ENCODE results near the gene SELENBP1. TPM values are rescaled to one million over a fixed set of nuclear protein-coding genes. Genes with fewer than 3 reads are reported as not detected.

SELENBP1 gene
- total and polyA plus RNA-seq, 10 donors, result 17.3 to 114 (median 81.2) TPM

DNA sequence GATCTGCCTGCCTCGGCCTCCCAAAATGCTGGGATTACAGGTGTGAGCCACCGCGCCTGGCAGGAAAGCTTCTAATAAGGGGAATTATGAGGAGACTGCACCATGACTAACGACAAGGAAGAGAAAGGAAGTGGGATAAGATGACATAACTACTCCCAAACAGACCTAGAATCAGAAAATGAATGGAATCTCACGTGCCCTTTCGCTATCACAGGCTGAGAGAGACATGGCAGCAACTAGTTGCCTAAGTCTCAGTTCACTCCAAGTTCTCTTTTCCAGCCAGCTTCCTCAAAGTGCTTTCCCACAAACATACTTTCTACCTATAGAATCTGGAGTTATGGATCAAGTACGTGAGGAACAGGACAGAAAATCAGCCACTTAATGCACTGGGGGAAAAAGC is 47.3 kb downstream of the SELENBP1 start:
- TF ChIP-seq POLR2AphosphoS5 (IDR thresholded peaks at IDR 0.05) (no peak), POLR2A (IDR thresholded peaks at IDR 0.05) (no peak)
- TF ChIP-seq, protein P1, sequence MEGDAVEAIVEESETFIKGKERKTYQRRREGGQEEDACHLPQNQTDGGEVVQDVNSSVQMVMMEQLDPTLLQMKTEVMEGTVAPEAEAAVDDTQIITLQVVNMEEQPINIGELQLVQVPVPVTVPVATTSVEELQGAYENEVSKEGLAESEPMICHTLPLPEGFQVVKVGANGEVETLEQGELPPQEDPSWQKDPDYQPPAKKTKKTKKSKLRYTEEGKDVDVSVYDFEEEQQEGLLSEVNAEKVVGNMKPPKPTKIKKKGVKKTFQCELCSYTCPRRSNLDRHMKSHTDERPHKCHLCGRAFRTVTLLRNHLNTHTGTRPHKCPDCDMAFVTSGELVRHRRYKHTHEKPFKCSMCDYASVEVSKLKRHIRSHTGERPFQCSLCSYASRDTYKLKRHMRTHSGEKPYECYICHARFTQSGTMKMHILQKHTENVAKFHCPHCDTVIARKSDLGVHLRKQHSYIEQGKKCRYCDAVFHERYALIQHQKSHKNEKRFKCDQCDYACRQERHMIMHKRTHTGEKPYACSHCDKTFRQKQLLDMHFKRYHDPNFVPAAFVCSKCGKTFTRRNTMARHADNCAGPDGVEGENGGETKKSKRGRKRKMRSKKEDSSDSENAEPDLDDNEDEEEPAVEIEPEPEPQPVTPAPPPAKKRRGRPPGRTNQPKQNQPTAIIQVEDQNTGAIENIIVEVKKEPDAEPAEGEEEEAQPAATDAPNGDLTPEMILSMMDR (IDR thresholded peaks at IDR 0.05 in 8 of 11, conservative IDR thresholded peaks at IDR 0.05 in 3 of 11), result no peak
- Histone ChIP-seq H3K4me3 (peak overlapping the region in 2 of 8 donors; percentile 86 to 88), H3K27ac (peak overlapping the region in 4 of 8 donors; percentile 14 to 98 (median 94)), H3K27me3 (replicated peaks in 1 of 7) (no peaks in the 10 kb centered on the region), H3K4me1 (peaks cover 20 to 78% (median 50%) of the 10 kb centered on the region in 6 donors), H3K9me3 (no peaks in the 10 kb centered on the region), H3K36me3 (peaks cover 0 to 57% (median 46%) of the 10 kb centered on the region in 6 donors)
- DNase-seq, result no peak
- WGBS, 5 donors, result 67 to 79% (median 75%) methylated on average over 7 of the region's 7 CpGs
- intact Hi-C loops (cut with DNase I; ENCODE audit: low total_unique reads), result no loop called here

DNA sequence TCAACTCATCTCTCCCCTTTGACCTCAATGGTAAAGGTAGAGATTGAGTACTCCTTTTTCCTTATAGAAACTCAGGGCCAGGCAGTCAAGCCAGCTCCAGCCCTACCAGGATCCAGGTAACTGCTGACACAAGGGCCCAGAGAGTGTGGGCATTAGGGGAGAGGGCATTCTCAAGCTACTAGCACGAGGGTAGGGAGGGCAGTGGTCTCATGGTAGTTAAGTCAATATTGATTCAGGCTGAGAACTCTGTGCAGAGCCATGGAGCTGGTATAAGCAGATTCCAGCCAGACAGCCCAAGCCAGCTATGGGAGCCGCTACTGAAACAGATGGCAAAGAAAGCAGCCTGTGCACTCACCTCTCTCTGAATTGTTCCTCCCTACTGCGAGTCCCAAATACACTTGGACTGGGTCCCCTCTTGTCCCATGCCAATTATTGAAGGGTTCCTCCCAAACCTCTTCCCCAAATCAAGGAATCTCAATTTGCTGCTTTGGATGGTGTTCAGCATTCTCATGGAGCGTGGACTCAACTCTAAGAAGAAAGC is 48.0 kb downstream of the SELENBP1 start:
- no peak overlapping the region for H3K4me3 ChIP-seq
- H3K27ac ChIP-seq, result no peak overlapping the region
- H3K9me3 ChIP-seq, result no peaks in the 10 kb centered on the region
- 95 to 100% (median 98%) methylated on average over 4 of the region's 4 CpGs for WGBS, 5 donors
- intact Hi-C loops (cut with DNase I; ENCODE audit: low total_unique reads), result no loop called here
- DNase-seq, result no peak
- peaks cover 20 to 86% (median 52%) of the 10 kb centered on the region in 6 donors for H3K4me1 ChIP-seq
- no peak for TF ChIP-seq POLR2AphosphoS5 (IDR thresholded peaks at IDR 0.05)
- TF ChIP-seq POLR2A (IDR thresholded peaks at IDR 0.05), result no peak
- TF ChIP-seq, protein P1 (IDR thresholded peaks at IDR 0.05 in 8 of 11, conservative IDR thresholded peaks at IDR 0.05 in 3 of 11), result no peak
- H3K27me3 ChIP-seq (replicated peaks in 1 of 7), result no peaks in the 10 kb centered on the region
- peaks cover 0 to 65% (median 54%) of the 10 kb centered on the region in 6 donors for H3K36me3 ChIP-seq

DNA sequence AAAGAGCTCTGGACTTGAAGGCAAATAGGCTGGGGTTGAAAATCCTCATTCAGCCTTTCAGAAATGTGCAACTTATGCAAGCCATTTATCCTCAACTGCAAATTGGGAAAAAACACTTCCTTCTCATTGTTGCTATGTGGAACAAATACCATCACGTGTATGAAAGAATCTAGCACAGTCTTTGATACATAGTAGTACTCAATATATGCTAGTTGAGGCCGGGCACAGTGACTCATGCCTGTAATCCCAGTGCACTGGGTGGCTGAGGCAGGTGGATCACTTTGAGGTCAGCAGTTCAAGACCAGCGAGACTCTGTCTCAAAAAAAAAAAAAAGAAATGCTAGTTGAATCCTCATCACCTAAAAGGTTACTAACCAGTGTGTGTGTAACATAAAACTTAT is 53.5 kb downstream of the SELENBP1 start:
- Histone ChIP-seq H3K36me3 (peaks cover 0 to 100% (median 82%) of the 10 kb centered on the region in 6 donors), H3K4me3 (no peak overlapping the region), H3K27ac (no peak overlapping the region), H3K9me3 (no peaks in the 10 kb centered on the region), H3K4me1 (peaks cover 2 to 63% (median 23%) of the 10 kb centered on the region in 6 donors), H3K27me3 (replicated peaks in 1 of 7) (no peaks in the 10 kb centered on the region)
- DNase-seq, result no peak
- TF ChIP-seq POLR2AphosphoS5 (IDR thresholded peaks at IDR 0.05), result no peak
- TF ChIP-seq, protein P1 (IDR thresholded peaks at IDR 0.05 in 8 of 11, conservative IDR thresholded peaks at IDR 0.05 in 3 of 11), result no peak
- TF ChIP-seq POLR2A (IDR thresholded peaks at IDR 0.05), result no peak
- WGBS, 5 donors, result 72 to 91% (median 83%) methylated on average over 3 of the region's 3 CpGs
- intact Hi-C loops (cut with DNase I; ENCODE audit: low total_unique reads), result no loop called here

DNA sequence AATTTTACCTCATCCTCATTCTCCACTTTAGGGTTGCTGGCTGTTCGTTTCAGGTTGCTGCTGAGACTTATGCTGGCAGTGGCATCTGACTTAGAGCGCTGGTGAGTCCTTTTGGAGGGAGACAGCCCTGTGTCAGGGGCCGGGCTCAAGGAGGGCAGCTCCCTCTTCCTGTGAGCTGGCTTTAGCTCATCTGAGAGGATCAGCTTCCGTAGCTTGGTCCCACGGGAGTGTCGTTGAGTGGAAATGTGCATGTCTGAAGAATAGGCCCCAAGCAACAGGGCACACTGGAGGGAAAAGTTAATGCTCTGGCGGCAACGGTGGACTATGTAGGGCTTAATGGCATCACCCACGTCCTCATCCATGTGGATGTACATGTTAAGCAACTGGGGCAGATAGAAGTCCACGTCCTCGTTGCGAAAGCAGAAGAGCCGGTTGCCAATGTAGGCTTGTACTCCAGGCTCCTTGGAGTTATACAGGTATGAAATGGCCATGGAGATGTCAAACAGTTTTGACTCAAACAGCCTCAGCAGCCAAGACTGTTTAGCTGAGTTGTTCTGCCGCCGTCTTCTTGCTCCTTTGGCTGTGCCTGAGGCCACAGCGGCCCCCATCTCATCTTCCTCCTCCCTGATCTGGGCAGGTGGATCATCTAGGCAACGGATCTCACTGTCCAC is 56.8 kb downstream of the SELENBP1 start:
- H3K9me3 ChIP-seq, result no peaks in the 10 kb centered on the region
- H3K27ac ChIP-seq, result no peak overlapping the region
- H3K4me1 ChIP-seq, result peaks cover 4 to 64% (median 32%) of the 10 kb centered on the region in 6 donors
- no peaks in the 10 kb centered on the region for H3K27me3 ChIP-seq (replicated peaks in 1 of 7)
- peaks cover 0 to 100% (median 81%) of the 10 kb centered on the region in 6 donors for H3K36me3 ChIP-seq
- TF ChIP-seq POLR2A (IDR thresholded peaks at IDR 0.05), result no peak
- TF ChIP-seq, protein P1 (IDR thresholded peaks at IDR 0.05 in 8 of 11, conservative IDR thresholded peaks at IDR 0.05 in 3 of 11), result no peak
- no peak for TF ChIP-seq POLR2AphosphoS5 (IDR thresholded peaks at IDR 0.05)
- no peak for DNase-seq
- no peak overlapping the region for H3K4me3 ChIP-seq
- 87 to 92% (median 90%) methylated on average over 16 to 17 of the region's 17 CpGs for WGBS, 5 donors
- intact Hi-C loops (cut with DNase I; ENCODE audit: low total_unique reads), result no loop called here

Measured in spleen (tissue), 11 donors.